ENCODE measurements around the gene DDAH1. TPM values are rescaled to one million over a fixed set of nuclear protein-coding genes. Genes with fewer than 3 reads are reported as not detected.

DDAH1 gene
- total and polyA plus RNA-seq, 2 of the 4 experiments (the other 2 are of a cell fraction), result 78.0 to 94.5 TPM

- DNase-seq (no peak), ATAC-seq (ENCODE audit: low read depth) (no peak)
- Histone ChIP-seq H2BK15ac (ENCODE audit: low read depth, low read length) (no peak overlapping the region), H3K27ac (ENCODE audit: insufficient read depth, low read length) (no peak overlapping the region), H2BK20ac (ENCODE audit: low read depth, low read length) (no peak overlapping the region), H2AK5ac (ENCODE audit: low read depth, low read length) (no peak overlapping the region), H2BK120ac (ENCODE audit: low read depth, low read length) (no peak overlapping the region), H3K4me1 (ENCODE audit: control insufficient read depth, insufficient read depth, low read length) (peaks cover 26% of the 10 kb centered on the region), H3K14ac (replicated peaks; ENCODE audit: low read depth, low read length) (no peak overlapping the region), H3K4me2 (ENCODE audit: low read depth, low read length) (no peak overlapping the region), H3K18ac (ENCODE audit: low read depth, low read length) (no peak overlapping the region), H4K5ac (ENCODE audit: low read depth, low read length) (no peak overlapping the region), H3K9ac (ENCODE audit: low read depth, low read length) (no peak overlapping the region), H4K20me1 (ENCODE audit: insufficient read depth, low read length) (peaks cover 30% of the 10 kb centered on the region; the same call in 1 of the 2 replicates), H3K36me3 (ENCODE audit: control insufficient read depth, insufficient read depth, low read length) (peaks cover 5% of the 10 kb centered on the region), H2AK9ac (replicated peaks; ENCODE audit: low read depth, low read length, poor library complexity) (no peak overlapping the region), H4K8ac (ENCODE audit: low read depth in 2 of 2, low read length in 2 of 2) (no peak overlapping the region; a peak in 1 of 4 replicates), H3K56ac (ENCODE audit: extremely low read depth, insufficient read depth, low read length) (no peak overlapping the region), H2BK5ac (ENCODE audit: low read depth, low read length, poor library complexity, severe bottlenecking) (peak overlapping the region; percentile 87), H2AFZ (replicated peaks; ENCODE audit: low read length, poor library complexity) (no peak overlapping the region), H3K27me3 (ENCODE audit: control insufficient read depth, insufficient read depth, low read length) (no peaks in the 10 kb centered on the region), H3K79me1 (ENCODE audit: low read depth in 1 of 2, low read length in 2 of 2) (peaks cover 70 to 90% of the 10 kb centered on the region in 2 experiments), H3K4me3 (ENCODE audit: insufficient read depth, low read depth, low read length) (no peak overlapping the region), H4K91ac (ENCODE audit: insufficient read depth, low read depth, low read length) (no peak overlapping the region), H3K4ac (ENCODE audit: low read depth, low read length) (0 out of 2 replicates have a peak overlapping the region, but pooled peaks have one; percentile 2), H3K9me3 (ENCODE audit: control insufficient read depth, insufficient read depth, low read length) (no peaks in the 10 kb centered on the region), H3K23ac (ENCODE audit: low read depth, low read length) (no peak overlapping the region), H3K9me1 (ENCODE audit: insufficient read depth, low read length) (peaks cover 24% of the 10 kb centered on the region)
- CTCF ChIA-PET, result interaction anchor here (0.7 kb wide), 1 partner anchor 54 kb away, joined by 4 read pairs; no protein-coding TSS in a partner anchor
- dilution Hi-C loops (cut with HindIII; ENCODE audit: low sequenced_read_pairs, unreplicated experiment), result no loop called here
- intact Hi-C loops (cut with micrococcal nuclease), result no loop called here
- BruUV-seq (replicated peaks), result no TSS peak
- in situ Hi-C loops (cut with MboI; ENCODE audit: low sequenced_read_pairs), result no loop called here
- WGBS, 2 experiments (ENCODE audit: extremely low coverage in 2 of 2, insufficient read length in 1 of 2), result 64% methylated on average over 3 of the region's 3 CpGs; no CpG with 5 or more reads in 1 of the 2 experiments
- POLR2A ChIA-PET (ENCODE audit: unreplicated experiment), result no interaction called here
- TF ChIP-seq SMC3 (IDR thresholded peaks at IDR 0.05; ENCODE audit: low read depth, low read length), result no peak
- no peak for TF ChIP-seq POLR2A (IDR thresholded peaks at IDR 0.05; ENCODE audit: low read depth, low read length)
- no peak for TF ChIP-seq MXI1 (IDR thresholded peaks at IDR 0.05; ENCODE audit: borderline replicate concordance, low read depth, low read length)
- no peak for TF ChIP-seq USF2 (IDR thresholded peaks at IDR 0.05; ENCODE audit: low read depth, low read length)
- TF ChIP-seq MAZ (IDR thresholded peaks at IDR 0.05; ENCODE audit: borderline replicate concordance, low read depth, low read length), result no peak
- TF ChIP-seq RFX5 (IDR thresholded peaks at IDR 0.05; ENCODE audit: low read depth, low read length), result no peak
- TF ChIP-seq CHD1 (IDR thresholded peaks at IDR 0.05; ENCODE audit: low read depth, low read length), result no peak
- no peak for TF ChIP-seq FOS (IDR thresholded peaks at IDR 0.05; ENCODE audit: low read depth, low read length)
- TF ChIP-seq RCOR1 (IDR thresholded peaks at IDR 0.05; ENCODE audit: insufficient replicate concordance, low read length), result no peak
- TF ChIP-seq ELK1 (IDR thresholded peaks at IDR 0.05; ENCODE audit: borderline replicate concordance, low read depth, low read length), result no peak
- TF ChIP-seq MAFK (IDR thresholded peaks at IDR 0.05; ENCODE audit: low read depth, low read length), result no peak
- TF ChIP-seq CEBPB (IDR thresholded peaks at IDR 0.05; ENCODE audit: low read depth, low read length), result no peak
- no peak for TF ChIP-seq NFE2L2 (IDR thresholded peaks at IDR 0.05; ENCODE audit: low read depth, low read length)
These were observed 15.6 kb downstream of the DDAH1 start for GRCh38 chr1:85449356-85449755.
